OCI-LY7 (cell line): ENCODE results near the gene JAKMIP3. TPM values are rescaled to one million over a fixed set of nuclear protein-coding genes. Genes with fewer than 3 reads are reported as not detected.

ENCODE experiments used
- BruUV-seq: library from RNA; stranded (reverse); fragments of 400-500 nt; replicated peaks from 2 replicates; lab custom pipeline; 2021; lab: Mats Ljungman, UMichigan
- CTCF ChIA-PET: fragments of 300-600 bp; sonication (Branson Sonifier 250); formaldehyde crosslinking; loops from one replicate; lab custom pipeline; 2022; ENCODE audit warnings: antibody characterized with exemption; ENCODE audit not compliant: unreplicated experiment; lab: Charles Lee
- POLR2A ChIA-PET: fragments of 300-600 bp; sonication (Branson Sonifier 250); formaldehyde crosslinking; loops from one replicate; lab custom pipeline; 2022; ENCODE audit warnings: antibody characterized with exemption; lab: Charles Lee
- DNase-seq: peaks from one replicate; pipeline ENCODE4 v3.0.0-alpha.2; 2015; ENCODE audit warnings: low spot score
- H2AFZ ChIP-seq: fragments of 200-600 bp; sonication (generic), shearing (Covaris generic); 2 replicates; pipeline ENCODE4 v1.6.1; 2014; ENCODE audit warnings: mild to moderate bottlenecking, antibody characterized with exemption, low read length, moderate library complexity
- H3K27ac ChIP-seq: fragments of 200-600 bp; sonication (generic); 2 replicates; pipeline ENCODE4 v1.5.1; 2014; ENCODE audit warnings: mixed run types, low read depth, mild to moderate bottlenecking, moderate library complexity, low read length, inconsistent platforms; ENCODE audit not compliant: poor library complexity, severe bottlenecking
- H3K36me3 ChIP-seq: fragments of 200-600 bp; sonication (generic); 2 replicates; pipeline ENCODE4 v1.6.1; 2014; ENCODE audit warnings: mild to moderate bottlenecking, antibody characterized with exemption, low read length, moderate library complexity, mixed read lengths; ENCODE audit not compliant: insufficient read depth
- H3K4me1 ChIP-seq: fragments of 200-600 bp; sonication (generic); 2 replicates; pipeline ENCODE4 v1.5.1; 2014; ENCODE audit warnings: mild to moderate bottlenecking, low read length; ENCODE audit not compliant: insufficient read depth, poor library complexity, severe bottlenecking
- H3K4me2 ChIP-seq: fragments of 200-600 bp; sonication (generic); 2 replicates; pipeline ENCODE4 v1.6.1; 2014; ENCODE audit warnings: mild to moderate bottlenecking, low read length
- H3K4me3 ChIP-seq: fragments of 200-600 bp; sonication (generic); 2 replicates; pipeline ENCODE4 v1.5.1; 2014; ENCODE audit warnings: mild to moderate bottlenecking, low read depth, low read length; ENCODE audit not compliant: poor library complexity, severe bottlenecking
- H3K79me2 ChIP-seq: fragments of 200-600 bp; sonication (generic); 2 replicates; pipeline ENCODE4 v1.6.1; 2016; ENCODE audit warnings: low read depth, mild to moderate bottlenecking, low read length, moderate library complexity, mixed read lengths; ENCODE audit not compliant: insufficient read depth
- H3K9me2 ChIP-seq: fragments of 200-600 bp; sonication (generic); 2 replicates; pipeline ENCODE4 v1.6.1; 2016; ENCODE audit warnings: mild to moderate bottlenecking, low read length, mixed read lengths; ENCODE audit not compliant: insufficient read depth
- H3K9me3 ChIP-seq: fragments of 200-600 bp; sonication (generic); 2 replicates; pipeline ENCODE4 v1.6.1; 2014; ENCODE audit warnings: mild to moderate bottlenecking, mixed run types, low read length, mixed read lengths
- H4K20me1 ChIP-seq: fragments of 200-600 bp; sonication (generic); 2 replicates; pipeline ENCODE4 v1.6.1; 2014; ENCODE audit warnings: mild to moderate bottlenecking, antibody characterized with exemption, low read length, moderate library complexity, mixed read lengths; ENCODE audit not compliant: insufficient read depth
- EZH2phosphoT487 ChIP-seq: fragments of 200-600 bp; sonication (generic); IDR thresholded peaks from 2 replicates; pipeline ENCODE4 v1.6.1; 2018; ENCODE audit warnings: low read depth, borderline replicate concordance, mild to moderate bottlenecking, mixed run types, antibody characterized with exemption, low read length, moderate library complexity, mixed read lengths
- intact Hi-C: fragments of 100-400 bp; cut with micrococcal nuclease; formaldehyde crosslinking; loops from one replicate; pipeline ENCODE4 v1.10.0; 2022; ENCODE audit not compliant: unreplicated experiment
- total RNA-seq, 2 experiments: library from RNA; depleted of rRNA in 1 of 2; stranded (reverse); fragments of >200 nt in 1 of 2; shearing (Covaris generic) in 1 of 2; gene quantifications; 2 replicates each; pipeline ENCODE4 v1.2.3, GENCODE V29; 2014 to 2022
- TF ChIP-seq, protein P1 (sequence below): fragments of 200-600 bp; sonication (generic); conservative IDR thresholded peaks from 2 replicates; pipeline ENCODE4 v1.5.1; 2014; ENCODE audit warnings: mild to moderate bottlenecking, antibody characterized with exemption, low read length, moderate library complexity, mixed read lengths

JAKMIP3 gene
- total RNA-seq, 2 experiments from 2014 or later = 0.54 to 0.89 TPM

DNA sequence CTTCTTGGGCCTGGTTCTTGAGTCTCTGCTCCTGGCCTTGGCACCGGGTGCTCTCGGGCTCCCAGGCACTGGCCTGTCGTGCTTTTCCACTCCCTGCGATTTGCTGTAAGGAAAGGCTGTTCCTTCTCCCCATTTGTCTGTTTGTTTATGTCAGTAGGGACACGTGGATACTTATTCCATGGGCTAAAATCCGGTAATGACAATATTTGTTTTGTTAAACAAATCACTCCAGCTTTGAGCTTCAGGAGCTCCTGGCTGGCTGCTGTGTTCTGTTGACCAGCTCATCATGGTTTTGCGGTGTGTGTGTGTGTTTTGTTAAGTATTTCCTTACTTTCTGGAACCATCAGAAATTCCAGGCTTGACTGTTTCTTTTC lies 17.5 kb upstream of the JAKMIP3 start:
- Histone ChIP-seq H2AFZ (no peak overlapping the region), H3K4me2 (no peak overlapping the region), H3K36me3 (no peaks in the 10 kb centered on the region), H3K9me3 (peaks cover 16% of the 10 kb centered on the region; the same call in 1 of the 2 replicates), H3K79me2 (no peaks in the 10 kb centered on the region), H3K4me3 (no peak overlapping the region), H3K27ac (no peak overlapping the region), H3K4me1 (no peaks in the 10 kb centered on the region), H3K9me2 (no peaks in the 10 kb centered on the region), H4K20me1 (no peaks in the 10 kb centered on the region)
- no TSS peak for BruUV-seq
- intact Hi-C loops = no loop called here
- no peak for DNase-seq
- ChIA-PET CTCF (no interaction called here), POLR2A (interaction anchor here (0.6 kb wide), 1 partner anchor 1172 kb away, joined by 3 read pairs; no protein-coding TSS in a partner anchor)
- TF ChIP-seq, protein P1, sequence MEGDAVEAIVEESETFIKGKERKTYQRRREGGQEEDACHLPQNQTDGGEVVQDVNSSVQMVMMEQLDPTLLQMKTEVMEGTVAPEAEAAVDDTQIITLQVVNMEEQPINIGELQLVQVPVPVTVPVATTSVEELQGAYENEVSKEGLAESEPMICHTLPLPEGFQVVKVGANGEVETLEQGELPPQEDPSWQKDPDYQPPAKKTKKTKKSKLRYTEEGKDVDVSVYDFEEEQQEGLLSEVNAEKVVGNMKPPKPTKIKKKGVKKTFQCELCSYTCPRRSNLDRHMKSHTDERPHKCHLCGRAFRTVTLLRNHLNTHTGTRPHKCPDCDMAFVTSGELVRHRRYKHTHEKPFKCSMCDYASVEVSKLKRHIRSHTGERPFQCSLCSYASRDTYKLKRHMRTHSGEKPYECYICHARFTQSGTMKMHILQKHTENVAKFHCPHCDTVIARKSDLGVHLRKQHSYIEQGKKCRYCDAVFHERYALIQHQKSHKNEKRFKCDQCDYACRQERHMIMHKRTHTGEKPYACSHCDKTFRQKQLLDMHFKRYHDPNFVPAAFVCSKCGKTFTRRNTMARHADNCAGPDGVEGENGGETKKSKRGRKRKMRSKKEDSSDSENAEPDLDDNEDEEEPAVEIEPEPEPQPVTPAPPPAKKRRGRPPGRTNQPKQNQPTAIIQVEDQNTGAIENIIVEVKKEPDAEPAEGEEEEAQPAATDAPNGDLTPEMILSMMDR = no peak
- no peak for TF ChIP-seq EZH2phosphoT487

DNA sequence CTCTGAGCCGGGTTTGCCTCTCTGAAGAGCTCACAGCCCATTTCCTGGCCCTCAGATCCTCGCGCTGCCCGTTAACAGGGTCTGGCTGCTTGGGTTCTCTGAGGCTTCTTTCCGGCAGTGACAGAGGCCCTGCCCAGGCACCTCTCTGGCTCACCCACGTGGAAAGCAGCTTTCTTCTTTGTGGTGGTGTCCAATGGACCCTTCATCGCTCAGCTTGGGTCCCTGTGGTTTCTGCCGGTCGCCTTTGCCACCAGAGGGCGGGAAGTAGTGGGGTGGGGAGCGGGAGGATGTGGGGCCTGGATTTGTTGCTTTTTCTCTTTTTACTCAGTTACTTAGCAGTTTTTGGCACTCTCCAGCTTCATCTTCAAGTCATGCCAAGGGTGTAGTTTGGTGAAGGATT lies 15.6 kb upstream of the JAKMIP3 start:
- H2AFZ ChIP-seq = no peak overlapping the region
- H3K36me3 ChIP-seq = no peaks in the 10 kb centered on the region
- no peak overlapping the region for H3K27ac ChIP-seq
- intact Hi-C loops = no loop called here
- H4K20me1 ChIP-seq = no peaks in the 10 kb centered on the region
- ChIA-PET CTCF (no interaction called here), POLR2A (interaction anchor here (0.6 kb wide), 1 partner anchor 107 kb away, joined by 3 read pairs; no protein-coding TSS in a partner anchor)
- no peak overlapping the region for H3K4me3 ChIP-seq
- no TSS peak for BruUV-seq
- H3K9me2 ChIP-seq = no peaks in the 10 kb centered on the region
- no peaks in the 10 kb centered on the region for H3K4me1 ChIP-seq
- peaks cover 16% of the 10 kb centered on the region; the same call in 1 of the 2 replicates for H3K9me3 ChIP-seq
- TF ChIP-seq, protein P1 = no peak
- TF ChIP-seq EZH2phosphoT487 = no peak
- DNase-seq = no peak
- no peaks in the 10 kb centered on the region for H3K79me2 ChIP-seq
- H3K4me2 ChIP-seq = no peak overlapping the region

DNA sequence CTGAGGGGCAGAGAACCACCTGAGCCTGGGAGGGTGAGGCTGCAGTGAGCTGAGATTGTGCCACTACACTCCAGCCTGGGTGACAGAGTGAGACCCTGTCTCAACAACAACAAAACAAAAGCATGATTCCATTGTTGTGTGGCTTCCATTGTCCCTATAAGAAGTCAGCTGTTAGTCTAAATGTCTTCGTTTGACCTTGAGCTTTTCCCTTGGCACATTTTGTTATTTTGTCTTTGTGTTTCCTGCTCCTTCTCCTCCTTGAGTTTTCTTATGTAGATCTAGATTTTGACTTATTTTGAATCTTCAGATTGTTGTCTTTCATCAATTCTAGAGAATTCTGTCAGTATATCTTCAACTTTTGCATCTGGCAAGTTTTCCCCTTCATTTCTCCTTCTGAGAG lies 13.6 kb upstream of the JAKMIP3 start:
- peaks cover 16% of the 10 kb centered on the region; the same call in 1 of the 2 replicates for H3K9me3 ChIP-seq
- no peak overlapping the region for H3K4me2 ChIP-seq
- no peaks in the 10 kb centered on the region for H3K9me2 ChIP-seq
- no peaks in the 10 kb centered on the region for H3K36me3 ChIP-seq
- TF ChIP-seq EZH2phosphoT487 = no peak
- TF ChIP-seq, protein P1 = no peak
- H4K20me1 ChIP-seq = no peaks in the 10 kb centered on the region
- POLR2A ChIA-PET = no interaction called here
- H3K4me1 ChIP-seq = no peaks in the 10 kb centered on the region
- no peak overlapping the region for H3K27ac ChIP-seq
- no peak for DNase-seq
- no peak overlapping the region for H3K4me3 ChIP-seq
- no peak overlapping the region for H2AFZ ChIP-seq
- no peaks in the 10 kb centered on the region for H3K79me2 ChIP-seq
- no TSS peak for BruUV-seq
- intact Hi-C loops = no loop called here
- CTCF ChIA-PET = no interaction called here
